Trophoblast cell (in vitro differentiated cells and primary cell): ENCODE results near the gene KCNJ5.

Experiments used
- DNase-seq, 2 donors: peaks; one replicate each; pipeline ENCODE4 v3.0.0-alpha.2; 2016
- H2AFZ ChIP-seq: 2 replicates; pipeline ENCODE4 v1.6.1; 2013; ENCODE audit warnings: low read length, moderate library complexity, mild to moderate bottlenecking; ENCODE audit not compliant: insufficient read depth, poor library complexity
- H2AK5ac ChIP-seq: 2 replicates; pipeline ENCODE4 v1.6.1; 2013; ENCODE audit warnings: mild to moderate bottlenecking, low read length
- H2BK120ac ChIP-seq: 2 replicates; pipeline ENCODE4 v1.6.1; 2013; ENCODE audit warnings: low read length, mild to moderate bottlenecking, moderate library complexity; ENCODE audit not compliant: insufficient read depth, poor library complexity
- H2BK12ac ChIP-seq: 2 replicates; pipeline ENCODE4 v1.6.1; 2013; ENCODE audit warnings: mild to moderate bottlenecking, low read length, moderate library complexity
- H2BK5ac ChIP-seq: 2 replicates; pipeline ENCODE4 v1.6.1; 2013; ENCODE audit warnings: low read length, low read depth, moderate library complexity, mild to moderate bottlenecking; ENCODE audit not compliant: poor library complexity
- H3K14ac ChIP-seq: 2 replicates; pipeline ENCODE4 v1.6.1; 2013; ENCODE audit warnings: mild to moderate bottlenecking, low read length
- H3K18ac ChIP-seq: 2 replicates; pipeline ENCODE4 v1.6.1; 2013; ENCODE audit warnings: mild to moderate bottlenecking, low read length
- H3K23ac ChIP-seq: 2 replicates; pipeline ENCODE4 v1.6.1; 2013; ENCODE audit warnings: low read length
- H3K27ac ChIP-seq: 2 replicates; pipeline ENCODE4 v1.5.1; 2013; ENCODE audit warnings: low read depth, mild to moderate bottlenecking, inconsistent platforms, low read length, moderate library complexity
- H3K27me3 ChIP-seq: 2 replicates; pipeline ENCODE4 v1.6.1; 2013; ENCODE audit warnings: inconsistent platforms, mild to moderate bottlenecking, low read length, moderate library complexity; ENCODE audit not compliant: insufficient read depth
- H3K36me3 ChIP-seq, 2 experiments: 1 replicate in 1 of 2; 2 replicates in 1 of 2; pipeline ENCODE4 v1.6.1; 2013; ENCODE audit warnings: low read length in 2 of 2, mild to moderate bottlenecking in 2 of 2, moderate library complexity in 1 of 2; ENCODE audit not compliant: insufficient read depth in 2 of 2, control insufficient read depth in 1 of 2
- H3K4ac ChIP-seq: 2 replicates; pipeline ENCODE4 v1.6.1; 2013; ENCODE audit warnings: low read depth, mild to moderate bottlenecking, low read length, moderate library complexity
- H3K4me1 ChIP-seq, 2 experiments: 1 replicate in 1 of 2; 2 replicates in 1 of 2; pipeline ENCODE4 v1.6.1; 2013; ENCODE audit warnings: low read length in 2 of 2, mild to moderate bottlenecking in 2 of 2, moderate library complexity in 1 of 2; ENCODE audit not compliant: insufficient read depth in 2 of 2, control insufficient read depth in 1 of 2
- H3K4me2 ChIP-seq: 2 replicates; pipeline ENCODE4 v1.6.1; 2013; ENCODE audit warnings: inconsistent platforms, mild to moderate bottlenecking, low read length, moderate library complexity
- H3K4me3 ChIP-seq: 2 replicates; pipeline ENCODE4 v1.5.1; 2013; ENCODE audit warnings: mild to moderate bottlenecking, low read depth, low read length, inconsistent platforms
- H3K79me1 ChIP-seq: one replicate; pipeline ENCODE4 v1.6.1; 2013; ENCODE audit warnings: low read length
- H3K79me2 ChIP-seq: 2 replicates; pipeline ENCODE4 v1.6.1; 2013; ENCODE audit warnings: low read length, mild to moderate bottlenecking; ENCODE audit not compliant: control insufficient read depth, insufficient read depth, poor library complexity
- H3K9ac ChIP-seq: 2 replicates; pipeline ENCODE4 v1.6.1; 2013; ENCODE audit warnings: mild to moderate bottlenecking, low read length
- H3K9me3 ChIP-seq: 2 replicates; pipeline ENCODE4 v1.6.1; 2013; ENCODE audit warnings: low read depth, mild to moderate bottlenecking, control low read depth, inconsistent platforms, low read length; ENCODE audit not compliant: insufficient read depth
- H4K12ac ChIP-seq: 2 replicates; pipeline ENCODE4 v1.6.1; 2013; ENCODE audit warnings: low read depth, mild to moderate bottlenecking, low read length, moderate library complexity
- H4K8ac ChIP-seq: 2 replicates; pipeline ENCODE4 v1.6.1; 2013; ENCODE audit warnings: low read depth, mild to moderate bottlenecking, low read length, moderate library complexity
- H4K91ac ChIP-seq: one replicate; pipeline ENCODE4 v1.6.1; 2013; ENCODE audit warnings: low read depth, mild to moderate bottlenecking, low read length, moderate library complexity
- WGBS: extraction: QIAGEN DNeasy Blood & Tissue Kit; methylation state at CpG from one replicate; pipeline ENCODE4 v1.1.7; 2013; ENCODE audit warnings: missing lambda C conversion rate; ENCODE audit not compliant: insufficient read length, insufficient coverage; ENCODE audit errors: extremely low coverage; 5-methylcytosine and 5-hydroxymethylcytosine counted together

Gene KCNJ5

DNA sequence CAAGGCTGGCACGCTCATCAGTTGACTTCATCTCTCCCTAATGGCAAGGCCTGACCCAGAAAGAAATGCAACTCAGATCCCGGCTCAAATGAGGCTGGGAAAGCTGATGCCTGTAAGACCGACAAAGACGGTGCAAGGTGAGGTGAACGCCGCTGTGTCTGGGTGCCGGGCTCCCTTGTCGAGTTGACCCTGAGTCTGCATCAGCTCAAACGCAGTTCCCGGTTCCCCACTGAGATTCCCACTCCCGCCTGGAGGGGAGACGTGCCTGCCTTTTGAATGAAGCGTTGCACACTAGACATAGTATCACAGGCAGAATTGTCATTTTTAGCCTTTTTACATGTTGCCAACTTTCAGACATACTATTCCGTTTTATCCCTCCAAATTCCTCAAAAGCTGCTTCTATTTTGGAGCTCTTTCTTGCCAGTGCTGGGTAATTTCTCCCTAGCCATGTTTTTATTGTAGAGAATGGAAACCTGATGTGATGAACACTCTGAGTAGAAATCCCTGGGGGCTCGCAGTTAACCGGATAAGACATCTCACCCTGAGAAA is 52.3 kb downstream of the KCNJ5 start:
- Histone ChIP-seq H3K9me3 (peaks cover 1% of the 10 kb centered on the region), H3K18ac (no peak overlapping the region), H3K14ac (no peak overlapping the region), H3K9ac (no peak overlapping the region), H3K23ac (no peak overlapping the region), H3K27me3 (no peaks in the 10 kb centered on the region), H3K4me1 (no peaks in the 10 kb centered on the region), H4K12ac (no peak overlapping the region), H2BK5ac (no peak overlapping the region), H4K91ac (no peak overlapping the region), H3K4me2 (no peak overlapping the region), H4K8ac (no peak overlapping the region), H3K79me2 (no peaks in the 10 kb centered on the region), H2BK120ac (no peak overlapping the region), H3K79me1 (no peaks in the 10 kb centered on the region), H2BK12ac (no peak overlapping the region), H3K36me3 (no peaks in the 10 kb centered on the region), H3K4me3 (no peak overlapping the region), H2AK5ac (no peak overlapping the region), H2AFZ (no peak overlapping the region), H3K27ac (no peak overlapping the region), H3K4ac (no peak overlapping the region)
- no peak for DNase-seq
- WGBS = no CpG with 5 or more reads among the region's 16 CpGs

DNA sequence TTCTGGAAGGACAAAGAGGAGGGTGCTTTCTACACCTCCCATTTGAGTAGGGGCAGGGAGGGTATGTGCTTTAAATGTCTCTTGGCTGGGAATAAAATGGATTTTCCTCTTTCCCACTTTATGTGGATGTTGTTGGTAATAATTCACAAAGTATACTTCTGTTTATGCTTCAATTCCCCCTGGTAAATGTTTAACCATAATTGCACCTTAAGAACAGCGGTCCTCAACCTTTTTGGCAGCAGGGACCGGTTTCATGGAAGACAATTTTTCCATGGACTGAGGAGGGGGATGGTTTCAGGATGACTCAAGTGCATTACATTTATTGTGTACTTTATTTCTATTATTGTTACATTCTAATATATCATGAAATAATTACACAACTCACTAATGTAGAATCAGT is 55.5 kb downstream of the KCNJ5 start:
- no peaks in the 10 kb centered on the region for H3K9me3 ChIP-seq
- no peaks in the 10 kb centered on the region for H3K36me3 ChIP-seq
- no CpG with 5 or more reads among the region's 2 CpGs for WGBS

DNA sequence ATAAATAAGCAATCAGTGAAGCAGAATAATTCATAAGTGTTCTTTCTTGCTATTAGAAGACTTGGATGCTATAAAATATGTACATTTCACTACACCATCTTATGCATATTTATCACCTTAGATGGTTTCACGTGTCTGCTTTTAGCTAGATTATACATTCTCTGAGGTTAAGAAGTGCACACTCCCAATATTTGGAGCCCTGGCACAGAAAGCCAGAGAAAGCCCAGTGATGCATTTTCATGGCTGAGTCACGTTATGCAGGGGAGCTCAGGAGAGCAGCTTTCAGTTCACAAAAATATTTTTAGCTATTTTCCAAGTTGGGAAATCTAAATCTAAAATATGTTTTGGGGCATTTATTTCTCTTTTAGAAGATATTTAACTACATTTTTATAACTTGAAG is 56.6 kb downstream of the KCNJ5 start:
- Histone ChIP-seq H4K12ac (no peak overlapping the region), H2AK5ac (no peak overlapping the region), H3K18ac (no peak overlapping the region), H3K79me2 (no peaks in the 10 kb centered on the region), H3K79me1 (no peaks in the 10 kb centered on the region), H3K27me3 (no peaks in the 10 kb centered on the region), H3K4ac (no peak overlapping the region), H2BK12ac (no peak overlapping the region), H3K27ac (no peak overlapping the region), H4K91ac (no peak overlapping the region), H3K4me1 (no peaks in the 10 kb centered on the region), H3K23ac (no peak overlapping the region), H3K9me3 (no peaks in the 10 kb centered on the region), H3K14ac (no peak overlapping the region), H3K4me3 (no peak overlapping the region), H3K36me3 (no peaks in the 10 kb centered on the region), H2BK5ac (no peak overlapping the region), H3K9ac (no peak overlapping the region), H2BK120ac (no peak overlapping the region), H3K4me2 (no peak overlapping the region), H2AFZ (no peak overlapping the region), H4K8ac (no peak overlapping the region)
- no CpG with 5 or more reads among the region's 2 CpGs for WGBS
- no peak for DNase-seq

More for the DNA sequence above, 55.5 kb downstream of the KCNJ5 start:
- H3K23ac ChIP-seq = no peak overlapping the region
- no peak for DNase-seq
- H2AFZ ChIP-seq = no peak overlapping the region
- H3K14ac ChIP-seq = no peak overlapping the region
- no peaks in the 10 kb centered on the region for H3K79me2 ChIP-seq
- no peak overlapping the region for H2BK5ac ChIP-seq
- H3K18ac ChIP-seq = no peak overlapping the region
- H2BK120ac ChIP-seq = no peak overlapping the region
- H3K4me1 ChIP-seq = no peaks in the 10 kb centered on the region
- H3K9ac ChIP-seq = no peak overlapping the region
- no peak overlapping the region for H3K27ac ChIP-seq
- no peak overlapping the region for H4K8ac ChIP-seq
- no peak overlapping the region for H4K91ac ChIP-seq
- H2AK5ac ChIP-seq = no peak overlapping the region
- H3K27me3 ChIP-seq = no peaks in the 10 kb centered on the region
- no peak overlapping the region for H3K4me3 ChIP-seq
- no peak overlapping the region for H3K4me2 ChIP-seq
- H3K4ac ChIP-seq = no peak overlapping the region
- no peaks in the 10 kb centered on the region for H3K79me1 ChIP-seq
- H2BK12ac ChIP-seq = no peak overlapping the region
- no peak overlapping the region for H4K12ac ChIP-seq

DNA sequence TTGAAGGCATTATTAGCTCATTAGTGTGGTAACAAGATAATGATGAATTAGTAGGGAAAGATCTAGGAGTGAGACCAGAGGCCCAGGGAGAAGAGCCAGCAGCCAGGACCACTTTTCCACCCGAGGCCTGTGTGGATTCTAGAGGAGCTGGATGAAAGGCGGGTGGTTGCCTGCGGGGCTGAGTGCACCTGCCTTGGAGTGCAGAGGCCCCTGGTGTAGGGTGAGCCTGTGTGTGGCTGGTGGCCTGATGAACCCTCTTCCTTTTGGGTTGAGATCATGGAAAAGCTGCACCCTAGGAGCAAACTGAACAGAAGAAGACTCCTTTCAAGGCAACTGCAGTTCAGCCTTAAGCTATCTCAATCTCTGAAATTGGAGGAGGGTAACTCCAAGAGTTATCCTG is 57.4 kb downstream of the KCNJ5 start:
- H2BK120ac ChIP-seq = no peak overlapping the region
- no CpG with 5 or more reads among the region's 3 CpGs for WGBS

More for the DNA sequence above, 57.4 kb downstream of the KCNJ5 start:
- H2AFZ ChIP-seq = no peak overlapping the region
- H2BK12ac ChIP-seq = no peak overlapping the region
- H3K4me1 ChIP-seq = no peaks in the 10 kb centered on the region
- H4K12ac ChIP-seq = no peak overlapping the region
- DNase-seq = no peak
- H3K4me3 ChIP-seq = no peak overlapping the region
- H3K36me3 ChIP-seq = no peaks in the 10 kb centered on the region
- no peaks in the 10 kb centered on the region for H3K79me1 ChIP-seq
- H3K23ac ChIP-seq = no peak overlapping the region
- H4K8ac ChIP-seq = no peak overlapping the region
- H3K18ac ChIP-seq = no peak overlapping the region
- no peak overlapping the region for H4K91ac ChIP-seq
- no peak overlapping the region for H3K9ac ChIP-seq
- H3K14ac ChIP-seq = no peak overlapping the region
- H3K27me3 ChIP-seq = no peaks in the 10 kb centered on the region
- H3K4me2 ChIP-seq = no peak overlapping the region
- no peak overlapping the region for H3K27ac ChIP-seq
- H3K4ac ChIP-seq = no peak overlapping the region
- no peak overlapping the region for H2BK5ac ChIP-seq
- peaks cover 3% of the 10 kb centered on the region for H3K9me3 ChIP-seq
- H3K79me2 ChIP-seq = no peaks in the 10 kb centered on the region
- H2AK5ac ChIP-seq = no peak overlapping the region
